A549 (cell line): ENCODE measurements around the gene MAGEL2. TPM values are rescaled to one million over a fixed set of nuclear protein-coding genes. Genes with fewer than 3 reads are reported as not detected.

Source experiments
- ATAC-seq, 2 experiments: fragments of 200-7000 bp in 1 of 2; fragments of >200 bp in 1 of 2; cut with Nextera tagmentation in 1 of 2; cut with Tn5 transposase in 1 of 2; 3 replicates each; pipeline versions ENCODE4 v1.8.0 to v1.9.1; 2018 to 2020; ENCODE audit warnings: mild to moderate bottlenecking in 1 of 2, moderate library complexity in 1 of 2
- CTCF ChIA-PET: fragments of 300-600 bp; sonication (Branson Sonifier 250); formaldehyde crosslinking; extraction: SDS; loops from one replicate; lab custom pipeline; 2021; ENCODE audit warnings: antibody characterized with exemption, inconsistent platforms; lab: Yijun Ruan, JAX
- POLR2A ChIA-PET: fragments of 350-600 bp; formaldehyde crosslinking; extraction: SDS; loops from one replicate; lab custom pipeline; 2021; ENCODE audit warnings: antibody characterized with exemption, inconsistent platforms; lab: Yijun Ruan, JAX
- DNase-seq, 2 experiments: peaks; one replicate each; pipeline versions ENCODE4 v3.0.0 to v3.0.0-alpha.2; 2011 to 2016; ENCODE audit warnings: low read depth in 1 of 2, low spot score in 1 of 2
- FAIRE-seq: peaks from 2 replicates; lab custom pipeline; 2011; peaks lifted over from hg19 to GRCh38; lab: Jason Lieb, UNC
- H3K27ac ChIP-seq, 2 experiments: fragments of >200 bp; sonication (Bioruptor Twin); formaldehyde crosslinking; 3 replicates each; pipeline ENCODE4 v1.5.1; 2016 to 2017
- H3K4me1 ChIP-seq: fragments of >200 bp; sonication (Bioruptor Twin); formaldehyde crosslinking; 3 replicates; pipeline ENCODE4 v1.6.1; 2016
- H3K4me2 ChIP-seq: fragments of >200 bp; sonication (Bioruptor Twin); formaldehyde crosslinking; 3 replicates; pipeline ENCODE4 v1.6.1; 2016
- H3K4me3 ChIP-seq: fragments of >200 bp; sonication (Bioruptor Twin); formaldehyde crosslinking; 3 replicates; pipeline ENCODE4 v1.5.1; 2016
- H3K9me3 ChIP-seq: fragments of >200 bp; sonication (Bioruptor Twin); formaldehyde crosslinking; 3 replicates; pipeline ENCODE4 v1.6.1; 2016
- CBX2 ChIP-seq: fragments of 200-600 bp; sonication (generic); IDR thresholded peaks from 2 replicates; pipeline ENCODE4 v1.6.1; 2016; ENCODE audit warnings: low read depth, mild to moderate bottlenecking, borderline replicate concordance
- CBX8 ChIP-seq: fragments of 200-600 bp; sonication (generic); IDR thresholded peaks from 2 replicates; pipeline ENCODE4 v1.6.1; 2016
- CEBPB ChIP-seq, 2 experiments: fragments of >200 bp in 1 of 2; sonication (Bioruptor Twin) in 1 of 2; formaldehyde crosslinking in 1 of 2; IDR thresholded peaks; 2 replicates each; pipeline ENCODE4 v1.6.1; 2012 to 2016
- EHF ChIP-seq: fragments of 250-450 bp; sonication (Bioruptor Pico); IDR thresholded peaks from 2 replicates; pipeline ENCODE4 v1.5.0; 2020; ENCODE audit warnings: mild to moderate bottlenecking
- EHMT2 ChIP-seq: fragments of 200-600 bp; sonication (generic); IDR thresholded peaks from 2 replicates; pipeline ENCODE4 v1.6.1; 2016; ENCODE audit warnings: antibody characterized with exemption, low read depth, mild to moderate bottlenecking, moderate library complexity
- EP300 ChIP-seq, 2 experiments: fragments of >200 bp; sonication (Bioruptor Twin); formaldehyde crosslinking; IDR thresholded peaks; 2 replicates in 1 of 2; 3 replicates in 1 of 2; pipeline ENCODE4 v1.6.1; 2016 to 2017
- ESRRA ChIP-seq: fragments of 150-350 bp; IDR thresholded peaks from 2 replicates; pipeline ENCODE4 v1.6.1; 2014; ENCODE audit warnings: mild to moderate bottlenecking, low read length, borderline replicate concordance
- FOSL2 ChIP-seq, 2 experiments: fragments of 450-650 bp in 1 of 2; fragments of >200 bp in 1 of 2; sonication (Bioruptor Twin) in 1 of 2; formaldehyde crosslinking; IDR thresholded peaks; 2 replicates each; pipeline versions ENCODE4 v1.5.0 to v1.6.1; 2016 to 2020; ENCODE audit warnings: mild to moderate bottlenecking in 1 of 2, moderate library complexity in 1 of 2
- HOXB5 ChIP-seq: fragments of 250-450 bp; sonication (Bioruptor Pico); IDR thresholded peaks from 2 replicates; pipeline ENCODE4 v1.5.0; 2020; ENCODE audit warnings: mild to moderate bottlenecking, moderate library complexity
- JUN ChIP-seq, 2 experiments: fragments of >200 bp; sonication (Bioruptor Twin); formaldehyde crosslinking; IDR thresholded peaks; 2 replicates in 1 of 2; 3 replicates in 1 of 2; pipeline ENCODE4 v1.6.1; 2016 to 2017
- KDM5A ChIP-seq: fragments of 200-600 bp; sonication (generic); IDR thresholded peaks from 2 replicates; pipeline ENCODE4 v1.6.1; 2016; ENCODE audit warnings: antibody characterized with exemption, mild to moderate bottlenecking
- MAFK ChIP-seq: fragments of 450-650 bp; IDR thresholded peaks from 2 replicates; pipeline ENCODE4 v1.6.1; 2014; ENCODE audit not compliant: partially characterized antibody
- MAZ ChIP-seq: fragments of 150-350 bp; IDR thresholded peaks from 2 replicates; pipeline ENCODE4 v1.6.1; 2014; ENCODE audit warnings: antibody characterized with exemption, low read depth, low read length, borderline replicate concordance
- POLR2A ChIP-seq: IDR thresholded peaks from 2 replicates; pipeline ENCODE4 v1.6.1; 2012; ENCODE audit warnings: mild to moderate bottlenecking, low read length
- SMC3 ChIP-seq: fragments of >200 bp; sonication (Bioruptor Twin); formaldehyde crosslinking; IDR thresholded peaks from 3 replicates; pipeline ENCODE4 v1.6.1; 2018; ENCODE audit warnings: inconsistent platforms
- TFCP2L1 ChIP-seq: fragments of 250-450 bp; sonication (Bioruptor Pico); IDR thresholded peaks from 2 replicates; pipeline ENCODE4 v1.5.0; 2021; ENCODE audit warnings: mild to moderate bottlenecking
- ZNF302 ChIP-seq: fragments of 250-450 bp; sonication (Bioruptor Pico); IDR thresholded peaks from 2 replicates; pipeline ENCODE4 v1.9.0; 2021; ENCODE audit warnings: inconsistent platforms, mild to moderate bottlenecking, moderate library complexity
- WGBS: methylation state at CpG from one replicate; pipeline ENCODE4 v1.1.6; 2017; ENCODE audit errors: missing lambda C conversion rate; 5-methylcytosine and 5-hydroxymethylcytosine counted together
- polyA minus RNA-seq: library from RNA; depleted of rRNA, polyadenylated mRNA; stranded (reverse); fragments of >200 nt; gene quantifications from 2 replicates; pipeline ENCODE4 v1.2.3, GENCODE V29; 2011; rRNA and poly(A)+ RNA removed
- polyA plus RNA-seq, 4 experiments: library from polyadenylated mRNA; depleted of rRNA in 3 of 4; stranded (reverse); fragments of >200 nt; fragmentation: RNase III in 1 of 4; extraction: RNeasy Plus Mini Kit Qiagen cat#74134 plus additional on column Dnase treatment in 1 of 4; gene quantifications; 2 replicates in 3 of 4; 3 replicates in 1 of 4; pipeline ENCODE4 v1.2.3, GENCODE V29; 2011 to 2017
- TF ChIP-seq, protein P1 (sequence below): IDR thresholded peaks from 2 replicates; pipeline ENCODE4 v1.6.1; 2012
- TF ChIP-seq, protein P2 (sequence below): fragments of 450-650 bp; IDR thresholded peaks from 2 replicates; pipeline ENCODE4 v1.6.1; 2014; ENCODE audit warnings: antibody characterized with exemption
- TF ChIP-seq, protein P3 (sequence below): fragments of 150-350 bp; IDR thresholded peaks from 2 replicates; pipeline ENCODE4 v1.6.1; 2014; ENCODE audit warnings: low read depth, mild to moderate bottlenecking, low read length
- TF ChIP-seq, protein P4 (sequence below): fragments of 250-450 bp; sonication (Bioruptor Pico); IDR thresholded peaks from 2 replicates; pipeline ENCODE4 v1.5.0; 2021; ENCODE audit warnings: mild to moderate bottlenecking, moderate library complexity, borderline replicate concordance
- TF ChIP-seq, protein P5 (sequence below): fragments of >200 bp; sonication (Bioruptor Twin); formaldehyde crosslinking; IDR thresholded peaks from 3 replicates; pipeline ENCODE4 v1.5.1; 2016
- TF ChIP-seq, protein P6 (sequence below): fragments of >200 bp; sonication (Bioruptor Twin); formaldehyde crosslinking; IDR thresholded peaks from 2 replicates; pipeline ENCODE4 v1.6.1; 2016

The MAGEL2 gene
- 0.04 TPM in 1 of 2 replicates, not detected in the other for polyA plus RNA-seq (2011; rRNA removed)
- 0.01 and 0.06 TPM in 2 replicates for polyA plus RNA-seq (2012; cell fraction: cytosol; rRNA removed)
- 0.11 and 0.12 TPM in 2 replicates for polyA plus RNA-seq (2012; cell fraction: nucleus; rRNA removed)
- polyA plus RNA-seq (2017; fragmentation: RNase III; extraction: RNeasy Plus Mini Kit Qiagen cat#74134 plus additional on column Dnase treatment), result not detected in 3 replicates
- polyA minus RNA-seq, result 0.04 TPM in 1 of 2 replicates, not detected in the other

DNA sequence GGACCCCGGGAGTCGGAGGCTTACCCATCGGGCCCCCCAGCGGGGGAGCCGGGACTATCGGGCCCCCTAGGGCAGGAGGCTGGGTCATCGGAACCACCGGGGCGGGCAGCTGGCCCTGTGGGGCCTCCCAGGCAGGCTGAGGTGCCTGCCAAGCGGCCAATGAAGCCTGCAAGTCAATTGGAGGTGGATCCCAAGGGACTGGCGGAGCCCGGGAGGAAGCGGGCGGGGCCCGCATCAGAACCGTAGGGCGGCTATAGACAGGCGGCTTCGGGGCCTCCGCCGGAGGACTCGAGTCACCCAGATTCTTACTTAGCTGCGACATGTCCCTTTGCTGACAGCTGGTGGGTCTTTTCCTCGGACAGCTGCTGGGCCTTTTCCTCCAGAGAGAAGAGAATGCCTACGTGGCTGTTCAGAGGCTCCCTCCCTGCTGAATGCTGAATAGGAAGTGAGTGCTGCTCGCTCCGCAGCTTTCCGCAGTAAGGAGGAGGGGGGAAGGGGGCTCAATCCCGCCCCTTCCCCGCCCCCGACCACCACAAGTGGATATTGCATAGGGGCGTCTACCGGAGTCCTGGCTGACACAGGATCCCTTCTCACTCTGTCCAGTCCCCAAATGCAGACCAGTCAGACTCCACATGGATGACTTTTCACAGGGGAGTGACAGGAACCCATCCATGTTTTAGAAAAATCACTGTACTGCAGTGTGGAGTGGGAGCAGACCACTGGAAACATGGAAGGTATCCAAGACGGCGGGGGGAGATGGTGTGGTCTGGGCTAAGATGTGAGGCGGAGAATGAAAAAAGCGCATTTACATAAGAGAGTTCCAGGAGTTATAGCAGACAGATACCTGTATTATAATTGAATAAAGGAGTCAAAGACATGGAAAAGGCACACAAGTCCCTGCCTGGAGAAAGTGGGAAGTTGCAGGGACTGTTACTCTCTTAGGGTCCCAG, at the start of gene MAGEL2:
Gene MAGEL2 (minus strand): TSS at position 447 of the 950 bp plus-strand sequence. CDS start 125 bp downstream, at position 322.
- H3K4me2 ChIP-seq, result 0 out of 3 replicates have a peak within 1 kb of the TSS, but pooled peaks have one; percentile 23
- WGBS, result 16% methylated on average over 11 of the region's 37 CpGs

DNA sequence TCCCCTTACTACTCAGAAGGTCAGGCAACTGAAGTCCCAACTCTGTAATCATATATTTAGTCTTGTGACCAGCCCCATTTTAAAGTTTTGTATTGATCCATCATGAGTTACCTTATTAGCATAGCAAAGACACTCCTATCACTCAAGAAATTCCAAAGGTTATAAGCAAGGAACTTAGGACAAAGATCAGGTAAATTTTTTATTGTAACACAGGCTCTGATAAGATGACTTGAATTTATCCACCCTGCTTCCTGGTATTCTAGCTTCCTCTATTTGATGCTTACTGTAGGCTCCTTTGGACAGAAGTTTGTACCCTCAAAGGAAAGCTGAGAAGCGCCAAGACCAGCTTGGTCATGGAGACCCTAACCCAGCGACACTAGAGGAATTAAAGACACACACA, 47.6 kb upstream of the MAGEL2 start:
- TF ChIP-seq ZNF302 (CRISPR knock-in tag), result no peak
- TF ChIP-seq, protein P1, sequence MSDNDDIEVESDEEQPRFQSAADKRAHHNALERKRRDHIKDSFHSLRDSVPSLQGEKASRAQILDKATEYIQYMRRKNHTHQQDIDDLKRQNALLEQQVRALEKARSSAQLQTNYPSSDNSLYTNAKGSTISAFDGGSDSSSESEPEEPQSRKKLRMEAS, result no peak
- TF ChIP-seq EHMT2, result no peak
- no peak for TF ChIP-seq CBX8
- TF ChIP-seq, protein P2, sequence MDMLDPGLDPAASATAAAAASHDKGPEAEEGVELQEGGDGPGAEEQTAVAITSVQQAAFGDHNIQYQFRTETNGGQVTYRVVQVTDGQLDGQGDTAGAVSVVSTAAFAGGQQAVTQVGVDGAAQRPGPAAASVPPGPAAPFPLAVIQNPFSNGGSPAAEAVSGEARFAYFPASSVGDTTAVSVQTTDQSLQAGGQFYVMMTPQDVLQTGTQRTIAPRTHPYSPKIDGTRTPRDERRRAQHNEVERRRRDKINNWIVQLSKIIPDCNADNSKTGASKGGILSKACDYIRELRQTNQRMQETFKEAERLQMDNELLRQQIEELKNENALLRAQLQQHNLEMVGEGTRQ, result no peak
- no peak for TF ChIP-seq CEBPB (IDR thresholded peaks at IDR 0.05)
- TF ChIP-seq CBX2, result no peak
- TF ChIP-seq, protein P3, sequence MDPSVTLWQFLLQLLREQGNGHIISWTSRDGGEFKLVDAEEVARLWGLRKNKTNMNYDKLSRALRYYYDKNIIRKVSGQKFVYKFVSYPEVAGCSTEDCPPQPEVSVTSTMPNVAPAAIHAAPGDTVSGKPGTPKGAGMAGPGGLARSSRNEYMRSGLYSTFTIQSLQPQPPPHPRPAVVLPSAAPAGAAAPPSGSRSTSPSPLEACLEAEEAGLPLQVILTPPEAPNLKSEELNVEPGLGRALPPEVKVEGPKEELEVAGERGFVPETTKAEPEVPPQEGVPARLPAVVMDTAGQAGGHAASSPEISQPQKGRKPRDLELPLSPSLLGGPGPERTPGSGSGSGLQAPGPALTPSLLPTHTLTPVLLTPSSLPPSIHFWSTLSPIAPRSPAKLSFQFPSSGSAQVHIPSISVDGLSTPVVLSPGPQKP, result no peak
- no peak for TF ChIP-seq SMC3
- no peak for TF ChIP-seq MAZ
- no peak for TF ChIP-seq ESRRA
- no peak for TF ChIP-seq POLR2A
- no peak for TF ChIP-seq EP300 (IDR thresholded peaks at IDR 0.05)
- no peak for TF ChIP-seq EHF (CRISPR knock-in tag)
- no peak for TF ChIP-seq KDM5A
- TF ChIP-seq, protein P4, sequence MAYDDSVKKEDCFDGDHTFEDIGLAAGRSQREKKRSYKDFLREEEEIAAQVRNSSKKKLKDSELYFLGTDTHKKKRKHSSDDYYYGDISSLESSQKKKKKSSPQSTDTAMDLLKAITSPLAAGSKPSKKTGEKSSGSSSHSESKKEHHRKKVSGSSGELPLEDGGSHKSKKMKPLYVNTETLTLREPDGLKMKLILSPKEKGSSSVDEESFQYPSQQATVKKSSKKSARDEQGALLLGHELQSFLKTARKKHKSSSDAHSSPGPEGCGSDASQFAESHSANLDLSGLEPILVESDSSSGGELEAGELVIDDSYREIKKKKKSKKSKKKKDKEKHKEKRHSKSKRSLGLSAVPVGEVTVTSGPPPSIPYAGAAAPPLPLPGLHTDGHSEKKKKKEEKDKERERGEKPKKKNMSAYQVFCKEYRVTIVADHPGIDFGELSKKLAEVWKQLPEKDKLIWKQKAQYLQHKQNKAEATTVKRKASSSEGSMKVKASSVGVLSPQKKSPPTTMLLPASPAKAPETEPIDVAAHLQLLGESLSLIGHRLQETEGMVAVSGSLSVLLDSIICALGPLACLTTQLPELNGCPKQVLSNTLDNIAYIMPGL (CRISPR knock-in tag), result no peak
- no peak for TF ChIP-seq TFCP2L1 (CRISPR knock-in tag)
- TF ChIP-seq FOSL2 (IDR thresholded peaks at IDR 0.05), result no peak
- no peak for TF ChIP-seq FOSL2 (CRISPR knock-in tag; IDR thresholded peaks at IDR 0.05)
- ChIA-PET POLR2A (no interaction called here), CTCF (no interaction called here)
- H3K9me3 ChIP-seq, result no peaks in the 10 kb centered on the region
- no peak for DNase-seq
- whole genome bisulfite sequencing, result 0% methylated on average over 2 of the region's 2 CpGs
- H3K27ac ChIP-seq, result no peak overlapping the region
- no peak for ATAC-seq
- no peaks in the 10 kb centered on the region for H3K4me1 ChIP-seq
- H3K4me2 ChIP-seq, result no peak overlapping the region
- FAIRE-seq, result no peak
- H3K4me3 ChIP-seq, result no peak overlapping the region

More for the DNA sequence above, at the start of gene MAGEL2:
- POLR2A ChIA-PET, result no interaction called here
- FAIRE-seq (no peak), DNase-seq (no peak), ATAC-seq (peak; percentile 23 to 39; a peak in 3 of 6 replicates)
- H3K4me1 ChIP-seq, result no peaks in the 10 kb centered on the region
- CTCF ChIA-PET, result interaction anchor here (0.8 to 0.9 kb wide), 2 partner anchors 11 to 230 kb away, joined by 3 read pairs; no protein-coding TSS in a partner anchor
- H3K9me3 ChIP-seq, result no peaks in the 10 kb centered on the region
- TF ChIP-seq, protein P5, sequence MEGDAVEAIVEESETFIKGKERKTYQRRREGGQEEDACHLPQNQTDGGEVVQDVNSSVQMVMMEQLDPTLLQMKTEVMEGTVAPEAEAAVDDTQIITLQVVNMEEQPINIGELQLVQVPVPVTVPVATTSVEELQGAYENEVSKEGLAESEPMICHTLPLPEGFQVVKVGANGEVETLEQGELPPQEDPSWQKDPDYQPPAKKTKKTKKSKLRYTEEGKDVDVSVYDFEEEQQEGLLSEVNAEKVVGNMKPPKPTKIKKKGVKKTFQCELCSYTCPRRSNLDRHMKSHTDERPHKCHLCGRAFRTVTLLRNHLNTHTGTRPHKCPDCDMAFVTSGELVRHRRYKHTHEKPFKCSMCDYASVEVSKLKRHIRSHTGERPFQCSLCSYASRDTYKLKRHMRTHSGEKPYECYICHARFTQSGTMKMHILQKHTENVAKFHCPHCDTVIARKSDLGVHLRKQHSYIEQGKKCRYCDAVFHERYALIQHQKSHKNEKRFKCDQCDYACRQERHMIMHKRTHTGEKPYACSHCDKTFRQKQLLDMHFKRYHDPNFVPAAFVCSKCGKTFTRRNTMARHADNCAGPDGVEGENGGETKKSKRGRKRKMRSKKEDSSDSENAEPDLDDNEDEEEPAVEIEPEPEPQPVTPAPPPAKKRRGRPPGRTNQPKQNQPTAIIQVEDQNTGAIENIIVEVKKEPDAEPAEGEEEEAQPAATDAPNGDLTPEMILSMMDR, result no peak
- TF ChIP-seq JUN (IDR thresholded peaks at IDR 0.05) (no peak), CBX8 (no peak), HOXB5 (no peak), SMC3 (no peak), MAFK (no peak)
- TF ChIP-seq, protein P6, sequence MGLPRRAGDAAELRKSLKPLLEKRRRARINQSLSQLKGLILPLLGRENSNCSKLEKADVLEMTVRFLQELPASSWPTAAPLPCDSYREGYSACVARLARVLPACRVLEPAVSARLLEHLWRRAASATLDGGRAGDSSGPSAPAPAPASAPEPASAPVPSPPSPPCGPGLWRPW, result no peak
- TF ChIP-seq, protein P2, result no peak
- H3K27ac ChIP-seq, result no peak within 1 kb of the TSS
- no peak within 1 kb of the TSS for H3K4me3 ChIP-seq
